HG03103 (cell line): Measurements from ENCODE around the gene COX7B2.

Experiments used
- ATAC-seq: cut with Tn5 transposase; IDR thresholded peaks from one replicate; pipeline ENCODE4 v1.9.1; 2021; ENCODE audit warnings: low read depth; ENCODE audit not compliant: unreplicated experiment

The COX7B2 gene, protein sequence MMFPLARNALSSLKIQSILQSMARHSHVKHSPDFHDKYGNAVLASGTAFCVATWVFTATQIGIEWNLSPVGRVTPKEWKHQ

DNA sequence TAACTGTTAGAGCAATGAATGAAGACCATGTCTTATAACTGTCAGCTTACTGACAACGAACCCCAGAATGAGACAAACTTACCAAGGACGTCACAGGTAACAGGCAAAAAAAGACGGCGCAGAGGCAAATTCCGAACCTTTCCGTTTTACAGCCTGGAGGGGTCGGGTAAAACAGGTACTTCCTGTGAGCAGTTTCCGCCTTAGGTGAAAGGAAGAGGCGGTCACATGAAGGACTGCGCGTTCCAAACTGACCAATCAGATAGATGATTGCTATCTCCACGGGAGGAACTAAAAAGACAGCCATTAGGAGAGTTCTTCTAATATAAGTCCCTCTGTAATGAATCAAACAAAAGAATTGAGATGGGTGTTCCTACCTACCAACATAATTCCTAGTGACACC lies at the start of gene COX7B2:
Gene COX7B2, minus strand, starts transcription at position 168 of the 400 bp plus-strand sequence. CDS start 174,053 bp downstream, outside the sequence.
- ATAC-seq: no peak

DNA sequence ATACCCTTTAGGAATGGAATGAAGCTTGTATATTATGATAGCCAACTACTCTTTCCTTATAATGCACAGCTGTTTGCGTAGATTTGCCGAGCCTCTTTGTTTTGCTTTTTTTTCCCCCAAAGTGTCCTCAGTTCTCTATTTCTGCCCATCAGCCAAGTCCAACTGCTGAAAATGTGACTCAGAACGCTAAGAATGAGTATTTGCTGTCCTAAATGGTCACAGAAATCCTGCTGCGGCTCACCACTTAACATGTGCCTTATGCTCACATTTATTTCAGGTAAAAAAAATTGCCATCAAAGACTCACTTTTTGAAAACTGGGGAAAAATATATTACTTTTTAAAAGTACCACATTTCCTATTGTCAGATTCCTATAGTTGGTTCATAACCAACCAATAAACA lies 47.4 kb upstream of the COX7B2 start:
- ATAC-seq: no peak

DNA sequence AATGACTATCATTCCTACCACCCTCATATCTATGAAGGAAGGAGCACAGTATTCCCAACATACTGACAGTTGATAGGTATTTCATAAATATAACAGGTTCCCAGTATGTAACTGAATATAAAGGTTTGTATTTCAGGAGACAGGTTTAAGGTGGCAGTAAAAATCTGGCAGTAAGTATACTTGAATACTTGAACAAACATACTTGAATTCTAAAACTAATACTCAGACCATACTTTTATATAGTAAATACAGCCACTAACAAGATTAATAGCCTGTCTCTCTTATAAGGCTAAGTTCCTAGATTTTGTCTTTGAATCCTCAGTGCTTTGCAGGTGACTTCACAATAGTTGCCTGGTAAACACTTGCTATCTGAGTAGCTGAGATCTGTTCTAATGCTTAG lies 46.6 kb upstream of the COX7B2 start:
- no peak for ATAC-seq

DNA sequence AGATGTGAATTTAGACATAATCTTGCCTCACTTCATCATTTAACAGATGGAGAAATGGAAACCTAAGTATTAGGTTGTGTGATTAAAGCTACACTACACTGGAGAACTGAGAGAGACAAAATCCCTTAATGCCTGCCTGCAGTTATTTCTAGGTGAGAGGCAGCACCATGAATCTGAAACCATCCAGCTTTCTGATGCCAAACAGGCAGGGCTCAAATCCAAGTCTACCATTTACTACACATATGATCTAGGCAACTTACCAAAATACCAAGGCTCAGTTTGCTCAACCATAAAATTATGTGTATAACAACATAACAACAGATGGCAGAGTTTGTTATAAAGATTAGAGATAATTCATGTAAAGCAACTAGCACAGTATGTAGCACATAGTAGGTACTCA lies 45.6 kb upstream of the COX7B2 start:
- ATAC-seq: no peak

DNA sequence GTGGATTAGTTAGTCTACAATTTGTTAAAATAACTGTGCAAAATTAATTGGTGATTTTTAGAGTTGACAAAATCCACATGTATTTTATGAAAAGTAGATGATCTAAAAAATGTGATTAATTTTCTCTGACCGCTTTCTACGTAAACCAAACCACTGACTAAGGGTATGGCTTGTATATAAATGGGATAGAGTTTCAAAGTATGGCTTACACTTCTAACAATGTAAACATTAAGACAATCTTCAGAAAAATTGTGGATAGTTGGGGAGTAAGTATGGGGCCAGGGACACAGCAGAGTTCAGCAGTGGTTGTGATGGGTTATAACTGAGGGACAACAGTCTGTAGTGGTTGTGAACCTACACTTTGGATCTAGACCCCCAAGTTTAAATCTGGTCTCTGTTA lies 44.5 kb upstream of the COX7B2 start:
- no peak for ATAC-seq

DNA sequence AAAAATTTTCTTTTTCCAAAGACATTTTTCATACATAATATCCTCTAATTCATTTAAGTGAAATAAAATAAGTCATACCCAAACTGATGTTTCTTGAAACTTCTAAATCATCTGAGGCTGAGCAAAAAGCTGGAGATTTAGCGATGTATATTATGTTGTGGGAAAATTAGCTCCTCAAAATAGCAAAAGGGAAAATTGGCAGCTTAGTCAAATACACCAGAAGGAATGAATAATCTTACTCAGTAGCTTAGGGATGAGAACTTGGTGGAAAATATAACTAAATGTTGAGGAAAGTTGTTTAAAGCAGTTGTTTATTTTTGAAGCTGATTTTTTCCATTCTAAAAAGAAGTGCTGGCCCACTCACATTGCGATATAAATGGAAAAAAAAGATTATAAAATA lies 43.4 kb upstream of the COX7B2 start:
- no peak for ATAC-seq

DNA sequence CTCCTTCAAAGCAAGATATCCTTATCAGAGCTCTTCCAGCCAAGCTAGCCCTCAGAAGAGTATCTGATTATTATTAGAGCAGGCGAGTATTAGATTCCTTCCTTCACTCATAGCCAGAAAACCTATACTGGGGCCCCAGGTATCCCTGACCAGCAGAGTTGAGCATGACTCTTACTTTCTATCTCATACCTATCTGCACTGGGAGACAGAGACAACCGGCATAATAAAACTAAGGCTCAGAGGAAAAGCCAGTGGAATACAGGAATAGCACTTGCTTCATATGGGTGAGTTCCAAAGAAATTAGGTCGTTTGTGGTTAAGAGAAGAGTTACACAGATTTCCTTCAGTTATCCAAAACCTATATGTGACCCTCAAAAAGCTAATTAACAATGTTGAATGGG lies 41.8 kb upstream of the COX7B2 start:
- ATAC-seq: no peak

DNA sequence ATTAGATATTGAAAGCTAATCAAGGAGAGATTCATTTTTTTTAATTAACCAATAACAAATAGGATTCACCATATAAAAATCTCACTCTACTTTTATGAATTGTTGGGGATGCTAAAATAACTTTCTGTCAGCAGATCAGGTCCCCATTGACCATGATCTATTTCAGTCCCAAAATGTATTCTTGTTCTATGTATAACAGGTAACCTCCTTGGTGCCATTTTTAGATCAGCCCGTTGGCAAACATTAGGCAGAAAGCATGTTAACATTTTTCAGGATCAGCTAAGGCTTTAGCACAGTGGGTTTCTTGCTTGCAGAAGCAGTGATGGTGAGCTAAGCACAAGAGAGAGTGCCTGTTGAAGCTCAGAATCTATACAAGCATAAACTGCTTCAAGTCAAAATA lies 40.8 kb upstream of the COX7B2 start:
- no peak for ATAC-seq

DNA sequence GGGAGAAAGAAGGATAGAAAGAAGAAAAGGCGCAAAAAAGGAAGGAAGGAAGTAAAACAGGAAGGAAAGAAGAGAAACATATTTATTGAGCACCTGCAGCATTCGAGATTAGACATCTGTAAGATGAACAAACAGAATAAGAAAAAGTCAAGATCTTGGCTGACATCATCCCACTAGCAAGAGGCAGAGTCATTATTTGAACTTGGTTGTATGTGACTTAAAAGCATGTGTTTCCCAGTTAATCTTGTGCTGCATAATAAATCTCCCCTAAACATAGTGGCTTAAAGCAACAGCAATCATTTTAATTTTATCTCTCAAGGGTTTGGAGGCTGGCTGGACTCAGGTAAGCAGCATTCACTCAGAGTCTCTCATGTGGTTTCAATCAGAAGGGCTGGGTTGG lies 38.5 kb upstream of the COX7B2 start:
- ATAC-seq: no peak

DNA sequence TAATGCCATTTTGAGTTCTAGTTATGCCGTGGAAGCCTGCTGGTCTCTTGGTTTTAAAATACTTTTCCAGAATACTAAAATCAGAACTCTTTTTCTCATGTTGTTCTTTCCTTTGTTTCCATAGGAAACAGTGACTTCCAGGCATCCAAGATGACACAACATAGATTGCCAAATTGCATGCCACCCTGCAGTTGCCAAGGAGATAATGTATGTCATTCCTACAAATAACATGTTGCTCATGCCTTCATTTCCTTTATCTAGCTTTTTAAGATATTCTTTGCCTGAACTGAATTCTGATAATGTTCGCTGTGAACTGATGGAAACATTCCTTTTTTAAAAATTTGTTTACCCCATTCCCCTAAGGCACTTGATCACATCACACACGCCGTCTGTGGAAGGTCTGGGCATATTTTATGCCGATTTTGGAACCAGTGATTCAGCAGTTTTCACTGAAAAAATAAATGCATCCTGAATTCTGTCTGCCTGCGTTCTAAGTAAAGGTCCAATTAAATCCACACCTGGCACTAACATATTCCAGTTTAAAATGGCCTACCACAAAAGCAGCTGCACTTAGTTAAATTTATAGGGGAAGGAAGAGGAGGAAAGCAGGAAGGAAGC lies 38.0 kb upstream of the COX7B2 start:
- ATAC-seq: no peak

DNA sequence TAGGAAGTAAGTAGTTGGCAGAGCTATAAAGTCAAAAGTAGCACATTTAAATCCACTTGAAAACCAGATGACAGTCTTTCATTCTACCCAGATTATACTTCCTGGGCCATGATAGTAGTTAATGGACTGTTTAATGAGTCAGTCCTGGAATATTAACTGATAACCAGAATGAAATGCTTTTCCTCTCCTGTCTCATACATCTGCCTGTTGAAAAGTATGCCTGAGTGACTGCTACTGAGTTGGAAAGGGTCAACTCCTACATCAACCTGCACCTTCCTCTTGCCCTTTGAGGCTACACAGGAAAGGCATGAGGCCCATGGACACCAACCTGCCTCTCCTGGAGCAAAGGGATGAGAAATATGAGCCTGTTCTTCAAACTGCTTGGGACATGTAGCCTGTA lies 36.0 kb upstream of the COX7B2 start:
- ATAC-seq: no peak

DNA sequence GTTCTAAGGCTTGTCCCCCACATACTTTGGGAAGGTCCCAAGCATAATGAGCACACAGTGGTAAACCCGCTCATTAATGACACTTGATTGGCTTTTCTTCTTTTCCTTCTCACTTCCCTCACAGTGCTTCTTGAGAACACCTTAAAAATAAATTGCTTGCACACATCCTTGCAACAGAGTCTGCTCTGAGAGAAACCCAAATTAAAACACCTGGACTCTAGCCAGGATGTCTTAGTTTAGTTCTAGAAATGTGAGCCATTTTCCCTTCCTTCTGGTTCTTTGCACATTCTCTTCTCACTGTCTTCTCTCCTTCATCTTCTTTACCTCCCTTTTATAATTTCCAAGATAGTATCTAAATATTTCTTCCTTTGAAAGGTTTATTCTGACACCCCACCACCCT lies 35.3 kb upstream of the COX7B2 start:
- ATAC-seq: no peak

DNA sequence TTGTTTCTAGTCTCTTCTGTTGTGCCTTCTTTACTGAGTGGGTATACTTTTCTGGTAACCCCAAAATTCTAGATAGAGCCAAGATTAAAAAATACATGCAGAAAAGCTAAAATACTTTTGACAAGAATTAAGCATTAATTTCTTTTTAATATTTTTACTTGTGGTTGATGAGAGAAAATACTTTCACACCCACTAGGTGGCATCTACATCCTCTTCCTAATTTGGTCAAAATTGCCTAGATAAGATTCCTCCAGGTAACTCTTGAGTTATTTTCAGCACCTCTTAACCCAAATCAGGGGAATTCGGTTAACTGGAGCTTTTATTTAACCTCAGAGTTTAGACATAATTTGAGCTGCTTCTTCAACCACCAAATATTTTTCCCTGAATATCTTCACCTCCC lies 28.4 kb upstream of the COX7B2 start:
- ATAC-seq: no peak

DNA sequence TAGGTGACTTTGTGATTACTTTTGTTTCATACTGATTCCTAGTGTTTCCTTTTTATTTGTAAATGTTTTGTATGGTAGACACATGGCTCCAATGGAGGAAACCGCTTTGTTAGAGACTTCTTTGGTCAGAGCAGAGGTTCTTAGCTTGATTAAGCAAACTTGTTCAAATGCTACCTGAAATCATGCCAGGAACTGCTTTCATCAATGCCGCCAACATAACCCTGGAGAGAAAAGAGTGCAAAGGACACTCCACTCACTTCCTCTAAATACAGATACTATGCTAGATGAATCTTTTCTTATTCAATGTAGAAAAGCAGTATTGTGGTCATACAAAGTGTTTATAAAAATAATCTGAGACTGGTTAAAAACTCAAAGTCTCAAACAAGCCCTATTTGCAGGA lies 25.7 kb upstream of the COX7B2 start:
- no peak for ATAC-seq

DNA sequence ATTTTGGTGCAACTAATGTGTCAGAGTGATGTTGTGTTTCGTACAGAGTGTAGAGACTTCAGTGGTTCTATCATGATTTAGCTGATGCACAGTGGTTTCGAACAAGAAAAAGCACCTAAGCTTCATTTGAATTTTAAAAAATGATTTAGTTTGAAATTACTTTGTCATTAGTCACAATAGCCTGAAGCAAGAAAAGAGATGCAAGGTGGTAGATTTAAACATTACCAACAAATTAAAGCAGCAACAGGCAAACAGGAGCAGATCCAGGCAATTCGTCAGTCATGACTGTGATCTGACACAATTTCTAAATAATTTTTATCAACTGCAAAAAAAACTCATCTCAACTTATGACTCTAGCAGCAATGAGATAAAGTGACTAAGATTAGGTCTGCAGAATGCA lies 24.6 kb upstream of the COX7B2 start:
- no peak for ATAC-seq

DNA sequence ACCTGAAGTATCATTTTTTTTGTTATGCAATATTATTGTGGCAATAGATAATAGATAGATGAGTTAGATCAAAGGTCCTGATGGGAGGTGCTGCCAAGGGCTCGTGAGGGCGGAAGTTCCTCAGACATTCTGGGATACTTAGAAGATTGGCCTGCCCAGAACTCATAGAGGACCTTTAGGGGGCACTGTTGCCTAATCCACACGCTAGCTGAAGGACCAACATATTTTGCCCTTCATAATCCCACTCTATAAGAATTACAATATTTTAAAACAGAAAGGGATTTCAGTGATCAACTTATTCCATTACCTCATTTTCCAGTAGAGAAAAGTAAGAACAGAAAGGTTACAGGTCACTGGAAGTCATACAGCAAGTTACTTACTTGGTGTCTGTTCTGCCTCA lies 22.9 kb upstream of the COX7B2 start:
- no peak for ATAC-seq

DNA sequence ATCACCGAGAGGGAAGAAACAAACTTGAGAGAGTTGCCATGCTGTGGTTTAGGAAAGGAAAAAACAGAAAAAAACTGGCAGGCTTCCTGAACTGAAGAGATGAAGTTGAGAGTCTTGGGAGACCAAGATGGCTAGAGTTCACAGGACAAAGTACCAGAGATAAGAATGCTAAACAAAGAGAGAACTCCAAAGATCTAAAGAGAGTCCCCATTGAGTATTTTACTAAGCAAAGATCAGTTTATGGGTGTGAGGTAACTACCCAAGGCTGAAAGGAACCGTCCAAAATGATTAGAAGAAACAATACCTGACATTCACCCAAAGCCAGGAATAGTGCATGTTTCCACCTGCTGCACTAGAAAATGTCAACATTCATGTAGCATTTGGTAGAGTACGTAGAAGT lies 21.8 kb upstream of the COX7B2 start:
- no peak for ATAC-seq

DNA sequence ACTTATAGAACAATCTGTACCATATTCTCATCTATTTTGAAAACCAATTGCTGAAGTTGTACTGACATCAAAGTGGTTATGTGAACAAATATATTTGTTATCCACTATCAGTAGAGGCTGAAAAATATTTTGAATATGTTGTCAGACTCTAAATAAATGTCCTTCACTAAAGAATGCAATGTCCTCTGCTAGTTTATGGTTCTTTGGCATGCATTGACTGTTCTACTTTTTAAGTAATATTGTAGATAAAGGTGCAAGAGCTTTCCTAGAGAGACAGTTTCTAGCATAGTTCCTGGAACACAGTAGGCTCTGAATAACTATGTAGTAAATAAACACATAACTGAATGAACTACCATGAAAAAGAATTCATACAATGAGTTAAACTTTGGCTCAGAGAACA lies 18.2 kb upstream of the COX7B2 start:
- ATAC-seq: no peak

DNA sequence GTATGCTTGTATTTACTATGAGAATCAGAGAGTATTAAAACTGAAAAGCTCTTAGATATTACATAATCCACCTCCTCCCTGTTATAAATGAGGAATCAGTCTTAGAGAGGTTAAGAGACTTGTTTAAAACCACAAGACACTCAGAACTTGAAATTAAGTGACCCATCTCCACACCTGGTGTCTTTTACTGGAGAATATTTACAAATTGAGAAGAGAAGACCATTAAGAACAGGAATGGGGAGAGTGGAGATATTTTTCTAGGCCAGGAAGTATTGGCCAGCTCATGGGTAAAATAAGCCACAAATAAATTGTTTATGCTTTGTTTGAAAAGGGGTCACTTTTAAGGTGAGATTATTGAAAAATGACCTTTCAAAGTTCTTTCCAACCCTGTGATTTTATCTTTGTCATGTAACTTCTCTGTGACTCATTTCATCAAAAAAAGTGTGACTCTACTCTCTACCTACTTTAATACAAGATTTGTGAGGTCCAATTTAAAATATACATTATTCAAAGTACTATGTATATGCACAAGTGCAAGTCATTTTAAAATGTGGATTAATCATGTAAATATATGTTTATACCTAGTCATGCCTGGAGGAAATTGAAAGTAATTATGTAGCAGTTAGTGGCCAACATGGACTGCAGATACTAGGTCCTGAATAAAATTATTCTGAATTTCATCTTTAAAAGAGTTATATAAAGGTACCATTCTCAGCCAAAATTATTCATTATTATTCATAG lies 15.9 kb upstream of the COX7B2 start:
- no peak for ATAC-seq

DNA sequence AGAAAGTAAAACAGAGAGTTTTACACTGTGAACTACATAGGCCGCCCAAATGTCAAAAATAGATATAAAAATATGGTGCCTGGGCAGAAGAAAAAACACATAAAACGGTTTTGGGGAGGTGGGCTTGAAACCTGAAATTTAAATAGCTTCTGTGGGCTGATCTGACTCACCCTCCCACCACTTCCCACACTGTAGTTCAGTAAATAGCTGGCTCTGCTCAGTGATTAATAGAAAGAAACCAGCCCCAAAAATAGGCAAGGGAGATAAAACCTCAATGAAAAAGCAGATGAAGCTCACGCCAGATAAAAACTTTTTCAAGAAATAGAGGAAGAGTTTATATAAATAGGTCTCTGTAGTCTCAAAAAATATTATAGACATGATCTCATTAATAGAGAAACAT lies 13.2 kb upstream of the COX7B2 start:
- no peak for ATAC-seq

DNA sequence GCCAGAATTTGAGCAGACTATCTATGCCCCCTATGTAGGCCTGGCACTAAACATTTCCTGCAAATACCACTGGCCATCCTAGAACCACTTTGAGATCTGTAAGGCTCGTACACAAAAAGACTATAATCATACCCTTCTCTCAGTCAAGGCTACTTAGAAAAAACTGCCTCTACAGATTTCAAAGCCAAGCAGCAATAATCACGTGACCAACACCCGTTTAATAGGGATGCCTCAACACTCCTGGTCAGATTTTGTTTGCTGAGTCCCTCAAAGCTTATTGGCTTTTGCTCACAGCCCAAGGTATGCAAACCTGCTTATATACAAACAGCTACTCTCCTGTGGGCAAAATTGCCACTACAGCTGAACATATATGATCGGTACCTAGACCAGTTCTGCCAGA lies 897 bp downstream of the COX7B2 start:
- ATAC-seq: no peak

DNA sequence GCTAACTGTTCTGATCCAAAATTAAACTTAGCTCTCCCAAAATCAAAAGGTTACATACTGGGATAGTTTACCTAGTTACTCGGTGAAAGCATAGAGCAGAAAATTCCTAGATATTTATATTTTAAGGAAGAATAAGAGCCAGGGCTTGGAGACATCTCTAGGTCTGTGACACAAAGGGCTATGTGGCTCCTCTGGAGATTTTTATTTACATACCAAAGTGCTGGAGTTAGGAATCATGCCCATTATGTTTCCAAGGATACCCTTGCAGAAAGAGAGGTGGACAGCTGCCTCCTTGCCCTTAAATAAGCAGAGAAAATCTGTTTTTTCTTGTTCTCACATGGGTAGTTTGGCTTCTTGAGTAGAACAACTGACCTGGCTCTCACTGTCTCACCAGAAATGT lies 9.0 kb downstream of the COX7B2 start:
- no peak for ATAC-seq
